Measurements from ENCODE around the gene ITGB2.

GRCh38 chr21:44958471-44959191, 37.9 kb upstream of the ITGB2 start:
- TF ChIP-seq, protein P1, sequence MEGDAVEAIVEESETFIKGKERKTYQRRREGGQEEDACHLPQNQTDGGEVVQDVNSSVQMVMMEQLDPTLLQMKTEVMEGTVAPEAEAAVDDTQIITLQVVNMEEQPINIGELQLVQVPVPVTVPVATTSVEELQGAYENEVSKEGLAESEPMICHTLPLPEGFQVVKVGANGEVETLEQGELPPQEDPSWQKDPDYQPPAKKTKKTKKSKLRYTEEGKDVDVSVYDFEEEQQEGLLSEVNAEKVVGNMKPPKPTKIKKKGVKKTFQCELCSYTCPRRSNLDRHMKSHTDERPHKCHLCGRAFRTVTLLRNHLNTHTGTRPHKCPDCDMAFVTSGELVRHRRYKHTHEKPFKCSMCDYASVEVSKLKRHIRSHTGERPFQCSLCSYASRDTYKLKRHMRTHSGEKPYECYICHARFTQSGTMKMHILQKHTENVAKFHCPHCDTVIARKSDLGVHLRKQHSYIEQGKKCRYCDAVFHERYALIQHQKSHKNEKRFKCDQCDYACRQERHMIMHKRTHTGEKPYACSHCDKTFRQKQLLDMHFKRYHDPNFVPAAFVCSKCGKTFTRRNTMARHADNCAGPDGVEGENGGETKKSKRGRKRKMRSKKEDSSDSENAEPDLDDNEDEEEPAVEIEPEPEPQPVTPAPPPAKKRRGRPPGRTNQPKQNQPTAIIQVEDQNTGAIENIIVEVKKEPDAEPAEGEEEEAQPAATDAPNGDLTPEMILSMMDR (IDR thresholded peaks at IDR 0.05; ENCODE audit: low read depth, low read length) = no peak
- no peak for TF ChIP-seq EZH2phosphoT487 (IDR thresholded peaks at IDR 0.05; ENCODE audit: low read depth)

Measured in OCI-LY3 (cell line).